GM18867 (cell line): ENCODE data around the gene CELF1.
A peak's percentile ranks its signal among the peaks of the same experiment; 100 is the strongest.
"Not testable (repeated sequence)": the region's sequence is repeated elsewhere in the genome, so short reads cannot be mapped to it uniquely, and the experiment has no call there.

Experiments used
- ATAC-seq: cut with Tn5 transposase; IDR thresholded peaks from one replicate; pipeline ENCODE4 v1.9.1; 2021; ENCODE audit warnings: mild to moderate bottlenecking, moderate library complexity; ENCODE audit not compliant: unreplicated experiment

CELF1 gene

DNA sequence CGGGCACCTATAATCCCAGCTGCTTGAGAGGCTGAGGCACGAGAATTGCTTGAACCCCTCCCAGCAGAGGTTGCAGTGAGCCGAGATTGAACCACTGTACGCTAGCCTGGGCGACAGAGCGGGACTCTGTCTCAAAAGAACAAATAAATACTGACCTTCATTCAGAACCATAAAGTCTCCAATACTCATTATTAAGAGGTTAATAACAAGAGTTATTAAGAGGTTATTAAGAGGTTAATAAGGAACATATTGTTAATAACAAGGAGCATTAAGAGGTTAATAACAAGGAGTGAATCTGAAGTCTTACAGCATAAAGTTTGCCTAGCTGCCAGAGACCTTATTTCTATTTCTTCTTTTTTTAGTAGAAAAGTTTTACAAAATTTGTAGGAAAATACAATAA is 7.6 kb downstream of the CELF1 start:
- ATAC-seq = no peak

- no peak for ATAC-seq
These were observed 11.9 kb downstream of the CELF1 start for GRCh38 chr11:47541070-47541469.

GRCh38 chr11:47539681-47540039 is 13.3 kb downstream of the CELF1 start:
- ATAC-seq = no peak

DNA sequence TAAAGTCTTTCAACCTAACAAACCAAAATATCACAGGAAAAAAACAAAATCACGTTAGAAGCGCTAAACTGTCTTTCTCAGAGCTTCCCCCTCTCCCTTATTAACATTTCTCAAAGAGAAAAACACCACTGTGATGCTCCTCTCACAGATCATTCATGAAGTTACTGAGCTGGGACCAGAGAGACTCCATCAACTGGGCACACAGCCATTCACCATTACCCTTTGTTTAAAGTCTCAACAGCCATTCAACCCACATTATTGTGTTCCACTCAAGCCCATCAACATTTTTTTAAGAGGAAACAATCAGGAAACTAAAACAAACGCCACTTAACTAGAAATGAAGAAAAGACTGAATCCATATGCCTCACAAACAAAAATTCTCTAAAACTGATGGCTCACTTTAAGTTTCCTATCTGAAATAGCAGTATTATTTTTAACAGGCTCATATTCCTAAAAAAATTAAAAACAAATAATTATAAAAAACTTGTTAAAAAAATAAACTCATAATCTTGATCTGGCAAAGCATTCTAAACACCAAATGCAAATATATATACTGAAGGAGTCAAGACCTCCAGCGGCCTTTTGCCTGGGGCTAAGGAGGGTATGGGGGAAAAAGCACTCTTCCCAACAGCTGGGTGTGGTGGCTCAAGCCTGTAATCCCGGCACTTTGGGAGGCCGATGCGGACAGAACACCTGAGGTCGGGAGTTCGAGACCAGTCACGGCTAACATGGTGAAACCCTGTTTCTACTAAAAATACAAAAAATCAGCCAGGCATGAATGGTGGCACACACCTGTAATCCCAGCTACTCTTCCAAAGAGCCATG is 14.0 kb downstream of the CELF1 start:
- ATAC-seq = no peak

- no peak for ATAC-seq
These were observed 16.0 kb downstream of the CELF1 start for GRCh38 chr11:47536915-47537314.

DNA sequence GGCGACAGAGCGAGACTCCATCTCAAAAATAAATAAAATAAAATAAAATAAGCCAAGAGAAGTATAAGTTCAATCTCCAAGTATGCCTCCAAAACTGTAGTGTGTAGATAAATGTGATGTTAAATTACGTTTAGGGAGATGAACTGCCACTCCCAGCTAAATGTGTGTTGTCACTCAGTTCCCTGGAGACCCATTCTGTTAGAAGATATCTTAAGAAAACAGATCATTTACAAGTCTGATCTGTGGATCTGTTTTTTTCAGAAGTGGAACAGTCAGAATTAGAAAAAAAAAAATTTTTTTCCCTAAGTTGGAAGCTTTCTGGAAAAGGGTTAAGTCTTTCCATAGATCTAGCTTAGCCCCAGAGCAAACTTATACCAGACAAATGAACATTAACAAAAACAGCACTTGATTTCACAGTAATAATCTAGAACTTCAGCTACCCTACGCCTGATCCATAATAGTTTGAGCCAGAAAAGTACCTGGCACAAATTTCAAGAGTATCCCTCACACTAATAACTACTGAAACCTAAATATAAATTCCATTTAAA is 18.2 kb downstream of the CELF1 start:
- ATAC-seq = no peak

GRCh38 chr11:47533690-47534151 is 19.2 kb downstream of the CELF1 start:
- no peak for ATAC-seq

- ATAC-seq = no peak
These were observed 20.2 kb downstream of the CELF1 start for GRCh38 chr11:47532597-47533213.

DNA sequence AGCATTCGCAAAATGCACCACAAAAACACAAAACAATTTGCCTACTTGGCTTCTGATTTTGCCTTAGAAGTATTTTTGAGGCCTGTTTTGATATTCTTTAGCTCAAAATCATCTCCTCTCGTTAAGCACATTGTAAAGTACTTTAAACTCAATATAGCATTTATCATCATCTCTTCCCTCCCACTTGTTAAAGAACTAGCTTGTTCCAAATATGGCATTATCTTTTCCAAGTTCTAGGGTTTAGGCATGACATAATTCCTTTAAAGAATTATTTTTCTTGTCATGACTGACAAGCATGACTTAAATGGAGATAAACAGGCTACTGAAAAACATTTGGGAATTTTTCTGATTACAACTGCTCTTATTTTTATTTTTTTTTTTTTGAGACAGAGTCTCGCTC is 21.3 kb downstream of the CELF1 start:
- no peak for ATAC-seq

DNA sequence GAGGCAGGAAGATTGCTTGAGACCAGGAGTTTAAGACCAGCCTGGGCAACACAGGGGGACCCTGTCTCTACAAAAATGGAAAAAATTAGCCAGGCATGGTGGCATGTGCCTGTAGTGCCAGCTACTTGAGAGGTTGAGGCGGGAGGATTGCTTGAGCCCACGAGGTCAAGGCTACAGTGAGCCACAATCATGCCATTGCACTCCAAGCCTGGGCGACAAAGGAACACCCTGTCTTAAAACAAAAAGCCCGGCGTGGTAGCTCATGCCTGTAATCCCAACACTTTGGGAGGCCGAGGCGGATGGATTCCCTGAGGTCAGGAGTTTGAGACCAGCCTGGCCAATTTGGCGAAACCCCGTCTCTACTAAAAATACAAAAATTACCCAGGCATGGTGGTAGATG is 22.2 kb downstream of the CELF1 start:
- ATAC-seq = not testable (repeated sequence)

DNA sequence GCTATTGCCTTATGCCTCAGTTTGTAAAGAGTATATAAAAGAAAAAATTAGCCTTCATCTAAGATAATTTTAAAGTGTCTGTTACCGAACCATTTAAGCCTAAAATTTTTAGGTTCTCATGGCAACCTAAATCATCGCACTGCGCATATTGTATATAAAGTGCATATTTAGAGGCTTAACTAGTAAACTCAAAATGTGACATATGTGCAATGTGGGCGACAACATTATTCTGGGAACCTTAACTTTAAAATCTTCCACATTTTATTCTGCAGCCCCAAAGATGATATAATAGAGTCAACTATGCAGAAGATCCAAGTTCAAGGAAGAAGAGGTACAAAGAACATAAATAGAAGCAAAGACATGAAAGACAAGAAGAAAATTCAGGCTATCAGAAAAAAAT is 23.0 kb downstream of the CELF1 start:
- no peak for ATAC-seq

DNA sequence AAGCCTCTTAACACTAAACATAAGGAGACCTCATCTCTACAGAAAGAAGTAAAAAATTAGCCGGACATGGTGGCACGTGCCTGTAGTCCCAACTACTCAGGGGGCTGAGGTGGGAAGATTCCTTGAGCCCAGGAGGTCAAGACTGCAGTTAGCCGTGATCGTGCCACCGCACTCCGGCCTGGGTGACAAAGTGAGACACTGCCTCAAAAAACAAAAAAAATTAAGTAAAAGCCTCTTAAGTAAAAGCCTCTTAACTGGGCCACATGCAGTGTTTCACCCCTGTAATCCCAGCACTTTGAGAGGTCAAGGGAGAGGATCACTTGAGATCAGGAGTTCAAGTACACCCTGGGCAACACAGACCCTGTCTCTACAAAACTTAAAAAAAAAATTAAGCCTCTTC is 25.7 kb downstream of the CELF1 start:
- no peak for ATAC-seq

GRCh38 chr11:47526032-47526431 is 26.9 kb downstream of the CELF1 start:
- ATAC-seq = not testable (repeated sequence)

- ATAC-seq = no peak
These were observed 28.5 kb downstream of the CELF1 start for GRCh38 chr11:47524291-47524874.

DNA sequence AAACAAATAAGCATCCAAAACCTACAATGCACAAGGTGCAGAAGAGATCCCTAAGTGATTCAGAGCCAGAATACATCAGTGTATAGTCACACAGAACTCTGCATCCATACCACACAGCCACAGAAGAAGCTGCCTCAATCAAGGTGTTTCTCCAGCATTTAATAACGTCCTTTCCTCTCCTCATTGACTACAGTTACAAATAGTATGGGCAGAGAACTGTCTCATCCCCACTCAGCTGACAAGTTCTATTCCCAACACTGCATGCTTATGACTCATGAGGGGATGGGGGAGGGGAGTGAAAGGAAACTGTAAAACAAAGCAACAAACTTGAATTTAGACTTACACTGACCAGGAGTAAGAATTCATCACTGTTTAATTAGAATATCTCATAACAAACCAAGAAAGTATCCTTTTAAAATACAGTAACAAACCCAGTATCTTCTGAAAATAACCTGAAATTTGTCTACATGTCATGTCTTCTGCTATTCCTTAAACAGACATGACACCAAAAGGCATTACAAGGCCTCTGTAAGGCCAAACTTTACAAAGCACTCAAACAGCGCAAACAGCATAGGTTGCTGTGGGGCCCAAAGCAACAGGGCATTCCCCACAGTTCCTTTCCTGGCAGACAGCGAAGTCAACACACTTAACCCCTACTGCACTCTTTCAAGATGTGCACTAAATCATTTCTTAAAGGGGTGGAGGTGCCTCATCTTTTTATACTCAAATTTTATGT is 29.3 kb downstream of the CELF1 start:
- no peak for ATAC-seq

- ATAC-seq = no peak
These were observed 34.5 kb downstream of the CELF1 start for GRCh38 chr11:47518212-47518964.

DNA sequence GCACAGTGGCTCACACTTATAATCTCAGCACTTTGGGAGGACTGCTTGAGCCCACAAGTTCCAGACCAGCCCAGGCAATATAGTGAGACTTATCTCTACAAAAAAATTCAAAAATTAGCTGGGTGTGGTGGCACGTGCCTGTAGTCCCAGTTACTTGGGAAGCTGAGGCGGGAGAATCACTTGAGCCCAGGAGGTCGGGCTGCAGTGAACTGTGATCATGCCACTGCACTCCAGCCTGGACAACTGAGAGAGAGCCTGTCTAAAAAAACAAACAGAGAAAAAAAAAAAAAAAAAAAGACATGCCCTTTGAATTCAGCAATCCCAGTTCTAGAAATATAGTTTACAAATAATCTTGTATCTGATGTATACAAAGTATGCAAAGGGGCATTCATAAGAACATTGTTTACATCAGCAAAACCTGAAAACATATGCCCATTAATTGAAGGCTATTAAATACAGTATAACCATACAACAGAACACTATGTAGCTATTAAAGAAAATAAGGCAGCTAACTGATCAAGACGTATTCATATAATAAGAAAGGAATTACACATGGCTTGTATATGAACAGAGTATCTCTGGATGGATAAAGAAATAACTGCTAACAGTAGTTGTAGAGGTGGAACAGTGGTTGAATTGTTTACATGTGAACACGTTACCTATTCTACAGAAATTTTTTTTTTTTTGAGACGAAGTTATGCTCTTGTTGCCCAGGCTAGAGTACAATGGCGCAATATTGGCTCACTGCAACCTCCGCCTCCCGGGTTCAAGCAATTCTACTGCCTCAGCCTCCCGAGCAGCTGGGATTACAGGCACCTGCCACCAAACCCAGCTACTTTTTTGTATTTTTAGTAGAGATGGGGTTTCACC is 35.7 kb downstream of the CELF1 start:
- ATAC-seq = no peak

- ATAC-seq = no peak
These were observed 36.8 kb downstream of the CELF1 start for GRCh38 chr11:47516155-47516554.

DNA sequence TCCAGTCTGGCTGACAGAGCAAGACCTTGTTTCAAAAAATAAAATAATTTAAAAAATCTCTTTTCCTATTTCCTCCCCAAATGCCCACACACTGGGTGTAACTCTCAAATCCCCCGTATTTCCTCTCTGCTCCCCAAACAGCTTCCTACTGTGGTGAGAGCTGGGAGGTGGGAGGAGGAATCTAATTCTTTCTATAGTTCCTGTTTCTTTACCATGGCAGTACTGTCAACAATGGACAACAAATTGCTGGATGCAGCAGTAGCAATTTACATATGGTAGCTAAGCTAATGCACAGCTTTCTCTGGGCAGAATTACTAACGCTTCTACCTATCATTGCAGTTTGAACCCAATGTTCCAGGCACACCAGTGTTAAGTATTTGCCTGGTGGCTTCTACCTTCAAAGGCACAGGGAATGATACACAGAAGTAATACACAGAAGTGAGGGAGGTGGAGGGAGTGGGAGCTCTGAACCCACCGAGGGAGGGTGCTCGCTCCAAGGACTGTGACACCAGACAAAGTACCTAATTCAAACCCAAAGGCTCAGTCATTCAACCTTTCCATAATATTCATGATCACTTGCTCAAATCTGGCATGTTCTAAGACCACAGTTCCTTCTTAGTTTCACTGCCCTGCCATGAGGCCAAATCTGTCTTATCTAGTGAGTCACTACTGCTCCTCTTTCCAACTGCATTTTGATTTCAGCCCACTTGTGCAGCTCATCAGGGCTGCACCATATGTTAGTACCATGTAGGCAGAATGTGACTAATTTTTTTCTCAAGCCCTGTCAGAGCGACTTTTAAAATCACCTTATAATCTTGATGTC is 37.9 kb downstream of the CELF1 start:
- ATAC-seq = peak; percentile 54
